Hepatocyte (in vitro differentiated cells): ENCODE data around the gene TIE1. TPM values are rescaled to one million over a fixed set of nuclear protein-coding genes. Genes with fewer than 3 reads are reported as not detected.

Experiments
- DNase-seq: peaks from one replicate; pipeline ENCODE4 v3.0.0-alpha.2; 2016; ENCODE audit warnings: low spot score
- H2AFZ ChIP-seq: fragments of 200-600 bp; sonication (generic); 2 replicates; pipeline ENCODE4 v1.6.0; 2016; ENCODE audit warnings: antibody characterized with exemption, mild to moderate bottlenecking
- H3K27ac ChIP-seq: fragments of 200-600 bp; sonication (generic); 2 replicates; pipeline ENCODE4 v1.5.1; 2016; ENCODE audit warnings: mild to moderate bottlenecking
- H3K27me3 ChIP-seq: fragments of 200-600 bp; sonication (generic); 2 replicates; pipeline ENCODE4 v1.6.1; 2016
- H3K36me3 ChIP-seq: fragments of 200-600 bp; sonication (generic); replicated peaks from 2 replicates; pipeline ENCODE4 v1.5.1; 2016; ENCODE audit warnings: low read depth; ENCODE audit not compliant: insufficient read depth
- H3K4me1 ChIP-seq: fragments of 200-600 bp; sonication (generic); 2 replicates; pipeline ENCODE4 v1.5.1; 2016; ENCODE audit warnings: mild to moderate bottlenecking, moderate library complexity; ENCODE audit not compliant: insufficient read depth
- H3K4me2 ChIP-seq: fragments of 200-600 bp; sonication (generic); 2 replicates; pipeline ENCODE4 v1.6.0; 2016
- H3K4me3 ChIP-seq: fragments of 200-600 bp; sonication (generic); 2 replicates; pipeline ENCODE4 v1.5.1; 2016; ENCODE audit warnings: mild to moderate bottlenecking
- H3K79me2 ChIP-seq: fragments of 200-600 bp; sonication (generic); 2 replicates; pipeline ENCODE4 v1.6.0; 2017; ENCODE audit warnings: mild to moderate bottlenecking
- H3K9me2 ChIP-seq: fragments of 200-600 bp; sonication (generic); replicated peaks from 2 replicates; pipeline ENCODE4 v1.6.0; 2017; ENCODE audit warnings: mild to moderate bottlenecking; ENCODE audit not compliant: insufficient read depth
- H3K9me3 ChIP-seq: fragments of 200-600 bp; sonication (generic); 2 replicates; pipeline ENCODE4 v1.5.1; 2016; ENCODE audit warnings: low read depth, mild to moderate bottlenecking
- H4K20me1 ChIP-seq: fragments of 200-600 bp; sonication (generic); 2 replicates; pipeline ENCODE4 v1.6.0; 2016; ENCODE audit warnings: mild to moderate bottlenecking; ENCODE audit not compliant: insufficient read depth, poor library complexity, severe bottlenecking
- EZH2 ChIP-seq: fragments of 200-600 bp; sonication (generic); IDR thresholded peaks from 2 replicates; pipeline ENCODE4 v1.6.1; 2016; ENCODE audit warnings: antibody characterized with exemption, mild to moderate bottlenecking, borderline replicate concordance
- EZH2phosphoT487 ChIP-seq: fragments of 200-600 bp; sonication (generic); IDR thresholded peaks from one replicate; pipeline ENCODE4 v1.6.1; 2018; ENCODE audit warnings: antibody characterized with exemption, mild to moderate bottlenecking, low read depth, moderate library complexity; ENCODE audit not compliant: unreplicated experiment, severe bottlenecking
- WGBS: methylation state at CpG from one replicate; pipeline ENCODE4 v1.1.6; 2016; ENCODE audit warnings: low lambda C conversion rate; ENCODE audit errors: missing lambda C conversion rate; 5-methylcytosine and 5-hydroxymethylcytosine counted together
- polyA plus RNA-seq: library from polyadenylated mRNA; unstranded; fragments of >200 nt; fragmentation: Nextera tagmentation; extraction: Ambion mirVana; gene quantifications from 2 replicates; pipeline ENCODE4 v1.2.1, GENCODE V29; 2016
- total RNA-seq: library from RNA; depleted of rRNA; stranded (reverse); fragments of >200 nt; gene quantifications from 2 replicates; pipeline ENCODE4 v1.2.3, GENCODE V29; 2014
- TF ChIP-seq, protein P1 (sequence below): fragments of 200-600 bp; sonication (generic); IDR thresholded peaks from 2 replicates; pipeline ENCODE4 v1.5.1; 2016; ENCODE audit warnings: antibody characterized with exemption, mild to moderate bottlenecking; ENCODE audit not compliant: poor library complexity

Gene TIE1
- total and polyA plus RNA-seq, 2 experiments from 2014 or later, result 0.33 to 1.2 TPM

- H3K27ac ChIP-seq, result peak within 1 kb of the TSS; percentile 92
- peak within 1 kb of the TSS; percentile 4 for H3K4me3 ChIP-seq
- H3K4me1 ChIP-seq, result peaks cover 12% of the 10 kb centered on the region
- H3K9me3 ChIP-seq, result no peaks in the 10 kb centered on the region
- no peaks in the 10 kb centered on the region for H3K9me2 ChIP-seq
- peak within 1 kb of the TSS; percentile 81 for H3K4me2 ChIP-seq
- H3K79me2 ChIP-seq, result peaks cover 5% of the 10 kb centered on the region
- 80% methylated on average over 7 of the region's 7 CpGs for WGBS
- TF ChIP-seq EZH2, result no peak
- TF ChIP-seq EZH2phosphoT487, result no peak
- TF ChIP-seq, protein P1, sequence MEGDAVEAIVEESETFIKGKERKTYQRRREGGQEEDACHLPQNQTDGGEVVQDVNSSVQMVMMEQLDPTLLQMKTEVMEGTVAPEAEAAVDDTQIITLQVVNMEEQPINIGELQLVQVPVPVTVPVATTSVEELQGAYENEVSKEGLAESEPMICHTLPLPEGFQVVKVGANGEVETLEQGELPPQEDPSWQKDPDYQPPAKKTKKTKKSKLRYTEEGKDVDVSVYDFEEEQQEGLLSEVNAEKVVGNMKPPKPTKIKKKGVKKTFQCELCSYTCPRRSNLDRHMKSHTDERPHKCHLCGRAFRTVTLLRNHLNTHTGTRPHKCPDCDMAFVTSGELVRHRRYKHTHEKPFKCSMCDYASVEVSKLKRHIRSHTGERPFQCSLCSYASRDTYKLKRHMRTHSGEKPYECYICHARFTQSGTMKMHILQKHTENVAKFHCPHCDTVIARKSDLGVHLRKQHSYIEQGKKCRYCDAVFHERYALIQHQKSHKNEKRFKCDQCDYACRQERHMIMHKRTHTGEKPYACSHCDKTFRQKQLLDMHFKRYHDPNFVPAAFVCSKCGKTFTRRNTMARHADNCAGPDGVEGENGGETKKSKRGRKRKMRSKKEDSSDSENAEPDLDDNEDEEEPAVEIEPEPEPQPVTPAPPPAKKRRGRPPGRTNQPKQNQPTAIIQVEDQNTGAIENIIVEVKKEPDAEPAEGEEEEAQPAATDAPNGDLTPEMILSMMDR, result no peak
- no peaks in the 10 kb centered on the region for H3K27me3 ChIP-seq
- no peak for DNase-seq
- peak within 1 kb of the TSS; percentile 44 for H2AFZ ChIP-seq
- H3K36me3 ChIP-seq, result no peaks in the 10 kb centered on the region
- no peaks in the 10 kb centered on the region for H4K20me1 ChIP-seq
Measured at GRCh38 chr1:43269627-43270375, 31.0 kb upstream of the TIE1 start, which contains the start of gene TMEM125. TMEM125 (plus strand) TSS chr1:43269983; CDS start chr1:43272723, 2,740 bp downstream.

DNA sequence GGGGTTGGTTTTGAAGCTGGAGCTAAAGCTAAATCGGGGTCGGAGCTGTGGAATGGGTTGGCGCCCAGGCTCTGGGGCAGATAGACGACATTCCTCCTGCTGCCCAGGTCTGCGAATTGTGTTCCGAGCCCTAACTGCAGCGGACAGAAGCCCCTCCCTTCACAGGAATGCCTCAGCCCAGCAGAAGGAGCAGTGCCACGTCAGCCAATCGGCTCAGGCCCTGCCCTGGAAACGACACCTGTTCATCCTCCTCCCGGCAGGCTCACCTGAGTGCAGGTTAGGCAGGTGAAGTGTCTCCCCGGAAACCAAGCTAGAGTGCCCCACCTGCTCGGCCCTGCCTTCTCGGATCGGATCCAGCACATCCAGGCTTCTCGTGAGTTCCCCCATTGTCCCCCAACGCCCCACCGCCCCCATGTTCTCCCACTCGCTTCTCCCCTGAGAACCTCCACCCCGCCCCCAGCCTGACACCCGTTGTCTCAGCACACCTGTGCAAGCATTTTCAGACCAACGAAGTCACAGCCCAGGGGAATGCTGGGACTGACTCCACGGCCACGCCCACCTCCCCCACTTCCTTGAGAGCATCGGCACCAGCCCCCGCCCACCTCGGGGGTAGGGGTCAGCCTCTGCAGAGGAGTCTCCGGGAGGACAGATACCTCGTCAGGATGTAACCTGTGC is 30.2 kb upstream of the TIE1 start:
- WGBS, result 5% methylated on average over 24 of the region's 29 CpGs
- Histone ChIP-seq H3K79me2 (peaks cover 5% of the 10 kb centered on the region), H3K27ac (peak overlapping the region; percentile 92), H4K20me1 (no peaks in the 10 kb centered on the region), H3K4me3 (peak overlapping the region; percentile 4), H3K4me1 (peaks cover 12% of the 10 kb centered on the region), H3K9me2 (no peaks in the 10 kb centered on the region), H3K36me3 (no peaks in the 10 kb centered on the region), H2AFZ (peak overlapping the region; percentile 44), H3K9me3 (no peaks in the 10 kb centered on the region), H3K27me3 (no peaks in the 10 kb centered on the region), H3K4me2 (peak overlapping the region; percentile 81)
- DNase-seq, result peak; percentile 91
- TF ChIP-seq, protein P1, result no peak
- TF ChIP-seq EZH2 (no peak), EZH2phosphoT487 (no peak)

DNA sequence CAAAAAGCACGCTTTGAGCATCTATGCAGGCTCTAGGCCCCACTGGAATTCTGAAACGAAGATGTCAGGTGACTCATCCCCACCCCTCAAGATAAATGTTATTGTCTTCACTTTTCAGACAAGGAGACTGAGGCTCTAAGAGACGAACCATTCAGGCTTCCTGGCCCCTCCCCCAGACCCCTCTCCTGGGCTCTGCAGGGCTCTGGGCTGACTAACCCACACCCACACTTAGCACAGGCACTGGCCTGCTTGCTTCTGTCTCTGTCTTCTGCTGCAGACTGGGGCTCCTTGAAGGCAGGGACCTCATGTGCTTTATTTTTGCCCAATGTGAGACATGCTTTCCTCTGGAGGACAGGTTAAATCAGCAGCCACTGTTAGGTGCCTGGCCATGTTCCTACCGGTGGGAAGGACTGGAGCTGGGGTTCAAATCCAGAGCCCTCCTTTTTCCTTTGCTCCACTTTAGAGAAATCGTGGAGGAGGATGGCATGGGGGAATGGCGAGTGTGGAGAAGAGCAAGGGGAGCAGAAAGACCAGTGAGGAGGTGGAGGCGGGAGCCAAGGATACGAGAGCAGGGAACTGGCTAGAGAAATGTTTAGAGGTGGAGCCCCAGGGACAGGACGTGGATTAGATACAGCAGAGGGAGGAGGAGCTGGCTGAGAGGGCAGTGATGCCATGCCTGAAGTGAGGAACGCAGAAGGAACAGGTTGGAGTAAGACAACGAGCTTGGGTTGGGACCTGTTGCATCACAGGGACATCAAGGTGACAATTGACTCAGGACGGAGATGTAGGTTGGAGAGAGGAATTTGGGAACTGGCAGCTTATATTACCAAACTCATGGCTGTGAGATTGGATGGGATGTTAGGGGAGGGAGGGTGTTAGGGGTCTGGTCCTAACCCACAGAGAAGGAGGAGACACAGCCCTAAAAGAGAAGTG is 29.3 kb upstream of the TIE1 start:
- Histone ChIP-seq H3K27me3 (no peaks in the 10 kb centered on the region), H3K4me1 (peaks cover 16% of the 10 kb centered on the region), H3K4me2 (peak overlapping the region; percentile 81), H3K4me3 (peak overlapping the region; percentile 4), H3K9me3 (no peaks in the 10 kb centered on the region), H4K20me1 (no peaks in the 10 kb centered on the region), H3K79me2 (peaks cover 5% of the 10 kb centered on the region), H2AFZ (peak overlapping the region; percentile 44), H3K36me3 (no peaks in the 10 kb centered on the region), H3K9me2 (no peaks in the 10 kb centered on the region), H3K27ac (peak overlapping the region; percentile 92)
- DNase-seq, result no peak
- 59% methylated on average over 12 of the region's 12 CpGs for WGBS
- TF ChIP-seq EZH2 (no peak), EZH2phosphoT487 (no peak)
- TF ChIP-seq, protein P1, result no peak
